ACC112 (cell line): ENCODE results near the gene LCN2.

Experiments used
- H2AFZ ChIP-seq: fragments of 200-600 bp; sonication (generic); one replicate; pipeline ENCODE4 v1.6.0; 2017; ENCODE audit warnings: antibody characterized with exemption, low read length; ENCODE audit not compliant: unreplicated experiment
- H3K27ac ChIP-seq: fragments of 200-600 bp; sonication (generic); 2 replicates; pipeline ENCODE4 v1.5.1; 2014; ENCODE audit warnings: low read depth, mild to moderate bottlenecking, antibody characterized with exemption, low read length, moderate library complexity
- H3K27me3 ChIP-seq: fragments of 200-600 bp; sonication (generic); 2 replicates; pipeline ENCODE4 v1.6.1; 2014; ENCODE audit warnings: mild to moderate bottlenecking, antibody characterized with exemption, low read length, moderate library complexity, mixed read lengths; ENCODE audit not compliant: insufficient read depth
- H3K36me3 ChIP-seq: fragments of 200-600 bp; sonication (generic); 2 replicates; pipeline ENCODE4 v1.6.1; 2016; ENCODE audit warnings: mild to moderate bottlenecking, antibody characterized with exemption, low read length, moderate library complexity, mixed read lengths; ENCODE audit not compliant: insufficient read depth
- H3K4me1 ChIP-seq: fragments of 200-600 bp; sonication (generic); one replicate; pipeline ENCODE4 v1.6.1; 2016; ENCODE audit warnings: low read length, mixed read lengths; ENCODE audit not compliant: insufficient read depth, unreplicated experiment, control insufficient read depth
- H3K4me3 ChIP-seq: fragments of 200-600 bp; sonication (generic); 2 replicates; pipeline ENCODE4 v1.5.1; 2014; ENCODE audit warnings: mild to moderate bottlenecking, low read depth, low read length
- H3K79me2 ChIP-seq: fragments of 200-600 bp; sonication (generic); one replicate; pipeline ENCODE4 v1.6.0; 2016; ENCODE audit warnings: low read length; ENCODE audit not compliant: control insufficient read depth, unreplicated experiment, insufficient read depth

LCN2 gene

DNA sequence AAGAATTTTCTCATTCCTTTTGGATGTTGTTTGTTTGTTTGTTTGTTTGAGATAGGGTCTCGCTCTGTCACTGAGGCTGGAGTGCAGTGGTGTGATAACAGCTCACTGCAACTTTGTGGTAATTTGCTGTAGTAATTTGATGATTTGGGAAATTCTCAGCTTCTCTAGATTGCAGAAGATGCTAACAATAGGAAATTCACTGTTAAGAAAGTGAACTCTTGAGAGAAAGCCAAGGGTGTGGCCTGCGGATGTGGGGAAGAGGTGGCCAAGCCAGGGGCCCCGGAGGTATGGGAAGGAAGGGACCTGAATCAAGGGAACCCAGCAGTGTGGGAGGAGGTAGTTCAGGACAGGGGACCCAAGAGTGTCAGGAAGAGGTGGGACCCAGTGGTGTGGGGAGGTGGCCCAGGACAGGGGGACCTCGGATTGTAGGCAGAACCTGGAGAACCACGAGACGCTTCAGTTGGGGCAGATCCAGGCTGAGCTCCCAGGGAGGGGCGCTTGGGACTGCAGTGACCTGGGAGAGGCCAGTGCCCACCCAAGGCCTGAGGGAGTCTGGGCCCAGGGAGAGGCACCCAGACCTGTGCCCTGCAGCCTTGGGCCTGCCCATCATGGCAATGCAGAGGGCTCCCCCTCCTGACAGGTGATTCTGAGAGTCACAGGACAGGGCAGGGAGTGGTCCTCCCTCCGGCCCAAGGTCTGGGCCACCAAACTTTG lies 5.6 kb upstream of the LCN2 start:
- H3K27ac ChIP-seq: no peak overlapping the region
- no peaks in the 10 kb centered on the region for H3K79me2 ChIP-seq
- no peaks in the 10 kb centered on the region for H3K36me3 ChIP-seq
- no peak overlapping the region for H3K4me3 ChIP-seq
- no peaks in the 10 kb centered on the region for H3K27me3 ChIP-seq
- no peaks in the 10 kb centered on the region for H3K4me1 ChIP-seq
- no peak overlapping the region for H2AFZ ChIP-seq

DNA sequence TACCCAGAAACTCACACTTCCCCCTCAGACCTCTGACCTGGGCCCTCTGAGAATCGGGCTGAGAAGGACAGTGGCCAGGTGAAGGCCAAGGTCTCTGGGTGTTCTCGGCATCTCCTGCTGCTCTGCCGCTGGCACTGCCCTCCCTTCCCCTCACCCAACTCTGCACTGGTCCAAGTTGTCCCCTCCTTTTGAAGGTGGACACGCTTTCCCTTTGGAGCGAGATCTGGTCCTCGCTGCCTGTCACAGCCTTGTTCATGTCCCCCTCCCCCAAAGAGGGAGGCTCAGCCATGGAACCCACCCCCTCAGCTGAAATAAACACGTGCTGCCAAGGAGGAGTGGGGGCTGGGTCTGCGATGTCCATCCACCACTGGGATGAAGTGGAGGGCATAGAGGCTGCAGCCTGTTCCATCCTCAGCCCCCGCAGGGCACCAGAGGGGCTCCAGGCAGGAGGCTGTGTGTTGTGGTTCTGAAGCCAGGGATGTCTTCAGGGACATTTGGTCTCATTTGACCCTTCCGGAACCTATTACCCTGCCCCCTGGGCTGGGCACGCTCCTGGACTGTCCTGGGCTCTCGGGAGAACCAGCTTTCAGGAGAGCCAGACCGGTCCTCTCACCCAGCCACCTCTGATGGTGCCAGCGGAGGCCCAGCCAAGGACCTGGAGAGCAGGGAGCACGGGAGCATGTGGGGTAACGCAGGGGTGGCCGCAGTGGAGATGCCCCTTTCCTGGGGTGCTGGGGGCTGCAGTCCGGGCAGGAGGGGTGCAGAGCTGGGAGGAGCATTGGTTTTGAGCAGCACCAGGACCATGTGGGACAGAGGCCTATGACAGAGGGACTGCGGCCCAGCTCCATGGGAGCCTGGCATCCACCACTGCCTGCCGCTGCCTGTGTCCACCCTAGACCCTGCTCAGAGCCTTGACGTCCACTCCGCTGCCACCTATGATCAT lies 4.7 kb upstream of the LCN2 start:
- no peaks in the 10 kb centered on the region for H3K79me2 ChIP-seq
- H3K4me1 ChIP-seq: no peaks in the 10 kb centered on the region
- H2AFZ ChIP-seq: no peak overlapping the region
- H3K4me3 ChIP-seq: no peak overlapping the region
- H3K36me3 ChIP-seq: no peaks in the 10 kb centered on the region
- H3K27ac ChIP-seq: no peak overlapping the region
- H3K27me3 ChIP-seq: no peaks in the 10 kb centered on the region

DNA sequence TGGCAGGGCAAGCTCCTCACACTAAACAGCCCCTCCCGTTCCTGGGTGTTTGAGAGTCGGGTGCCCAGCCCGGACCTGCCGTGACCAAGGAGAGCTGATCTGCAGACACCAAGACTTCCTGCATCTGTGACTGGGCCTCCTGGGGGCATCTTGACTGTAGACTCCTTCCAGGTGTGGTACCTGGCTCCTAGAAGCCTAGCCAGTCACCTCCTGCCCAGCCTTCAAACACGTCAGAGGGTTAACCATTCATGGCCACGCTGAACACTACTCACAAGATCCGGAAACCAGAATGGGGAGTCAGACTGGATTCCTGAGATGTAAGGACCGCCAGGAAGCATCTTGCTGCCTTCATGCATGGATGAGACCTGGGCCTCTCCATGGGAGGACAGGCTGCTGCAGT lies 3.7 kb upstream of the LCN2 start:
- no peaks in the 10 kb centered on the region for H3K36me3 ChIP-seq
- H3K27me3 ChIP-seq: no peaks in the 10 kb centered on the region
- no peak overlapping the region for H3K27ac ChIP-seq
- no peak overlapping the region for H2AFZ ChIP-seq
- H3K4me3 ChIP-seq: no peak overlapping the region
- no peaks in the 10 kb centered on the region for H3K79me2 ChIP-seq
- no peaks in the 10 kb centered on the region for H3K4me1 ChIP-seq

DNA sequence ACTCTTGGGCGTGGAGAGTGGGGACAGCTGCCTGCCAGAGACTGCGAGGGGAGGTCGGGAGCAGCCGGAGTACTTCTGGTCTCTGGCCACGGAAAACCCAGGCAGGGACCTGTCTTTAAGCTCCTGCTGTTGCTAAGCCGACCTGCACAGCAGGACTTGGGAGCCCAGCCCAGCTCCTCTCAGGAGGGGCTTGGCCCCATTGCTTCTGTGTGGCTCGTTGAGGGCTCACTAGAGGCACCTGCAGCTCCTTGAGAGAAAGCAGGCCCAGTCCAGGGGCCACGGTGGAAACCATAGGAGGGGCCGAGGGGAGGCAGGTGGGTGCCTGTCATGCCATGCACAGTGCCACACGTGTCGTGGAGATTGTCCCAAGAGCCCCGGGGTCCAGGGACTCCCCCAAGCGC lies 3.3 kb upstream of the LCN2 start:
- no peaks in the 10 kb centered on the region for H3K79me2 ChIP-seq
- no peak overlapping the region for H2AFZ ChIP-seq
- H3K27me3 ChIP-seq: no peaks in the 10 kb centered on the region
- no peak overlapping the region for H3K4me3 ChIP-seq
- H3K4me1 ChIP-seq: no peaks in the 10 kb centered on the region
- H3K27ac ChIP-seq: no peak overlapping the region
- H3K36me3 ChIP-seq: no peaks in the 10 kb centered on the region

DNA sequence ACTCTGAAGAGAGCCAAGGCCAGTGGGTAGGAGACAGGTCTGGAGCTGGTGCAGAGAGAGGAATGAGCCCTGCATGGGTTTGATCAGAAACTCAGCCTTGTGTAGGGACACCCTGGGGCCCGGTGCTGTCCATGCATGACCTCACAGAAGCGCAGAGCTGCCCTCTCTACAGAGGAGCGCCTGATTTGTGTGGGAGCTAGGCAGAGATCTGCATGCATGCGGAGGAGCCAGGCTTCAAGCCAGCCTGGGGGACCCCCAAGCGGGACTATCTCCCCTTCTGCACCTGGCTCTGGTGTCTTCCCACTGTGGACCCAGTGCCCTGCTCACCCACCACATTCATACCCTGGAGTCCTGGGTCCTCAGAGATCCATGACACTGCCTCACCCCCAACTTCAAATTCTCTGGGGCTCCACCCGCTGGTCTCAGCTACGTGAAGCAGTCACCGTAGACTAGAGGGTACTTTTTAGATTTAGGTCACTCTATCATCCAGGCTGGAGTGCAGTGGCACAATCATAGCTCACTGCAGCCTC lies 2.6 kb upstream of the LCN2 start:
- H2AFZ ChIP-seq: no peak overlapping the region
- H3K36me3 ChIP-seq: no peaks in the 10 kb centered on the region
- H3K27me3 ChIP-seq: no peaks in the 10 kb centered on the region
- no peak overlapping the region for H3K27ac ChIP-seq
- no peak overlapping the region for H3K4me3 ChIP-seq
- H3K4me1 ChIP-seq: no peaks in the 10 kb centered on the region
- H3K79me2 ChIP-seq: no peaks in the 10 kb centered on the region

DNA sequence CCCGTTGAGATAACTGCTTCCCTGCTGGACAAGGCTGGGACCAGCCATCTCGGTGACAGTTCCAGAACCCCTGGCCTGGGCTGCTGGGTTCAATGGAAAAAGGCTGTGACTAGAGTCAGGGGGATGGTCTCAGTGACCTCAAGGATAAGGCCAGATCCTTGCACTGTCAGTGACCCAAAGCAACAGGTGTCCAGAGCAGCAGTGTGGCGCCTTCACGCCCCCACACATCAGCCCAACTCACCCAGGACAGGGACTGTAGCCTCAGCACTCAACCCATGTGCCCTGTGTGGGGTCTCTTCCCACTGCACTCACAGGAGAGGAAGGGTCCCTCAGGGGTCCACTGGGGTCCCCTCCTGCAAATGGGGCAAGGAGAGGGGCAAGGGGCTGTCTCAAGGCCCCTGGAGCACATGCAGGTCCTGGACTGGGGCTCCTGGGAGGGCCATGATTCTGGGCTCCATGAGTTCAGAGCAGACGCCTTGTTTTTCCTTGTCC lies 698 bp upstream of the LCN2 start:
- Histone ChIP-seq H3K4me3 (no peak overlapping the region), H3K79me2 (no peaks in the 10 kb centered on the region), H3K27me3 (no peaks in the 10 kb centered on the region), H2AFZ (no peak overlapping the region), H3K27ac (no peak overlapping the region), H3K4me1 (no peaks in the 10 kb centered on the region), H3K36me3 (no peaks in the 10 kb centered on the region)

DNA sequence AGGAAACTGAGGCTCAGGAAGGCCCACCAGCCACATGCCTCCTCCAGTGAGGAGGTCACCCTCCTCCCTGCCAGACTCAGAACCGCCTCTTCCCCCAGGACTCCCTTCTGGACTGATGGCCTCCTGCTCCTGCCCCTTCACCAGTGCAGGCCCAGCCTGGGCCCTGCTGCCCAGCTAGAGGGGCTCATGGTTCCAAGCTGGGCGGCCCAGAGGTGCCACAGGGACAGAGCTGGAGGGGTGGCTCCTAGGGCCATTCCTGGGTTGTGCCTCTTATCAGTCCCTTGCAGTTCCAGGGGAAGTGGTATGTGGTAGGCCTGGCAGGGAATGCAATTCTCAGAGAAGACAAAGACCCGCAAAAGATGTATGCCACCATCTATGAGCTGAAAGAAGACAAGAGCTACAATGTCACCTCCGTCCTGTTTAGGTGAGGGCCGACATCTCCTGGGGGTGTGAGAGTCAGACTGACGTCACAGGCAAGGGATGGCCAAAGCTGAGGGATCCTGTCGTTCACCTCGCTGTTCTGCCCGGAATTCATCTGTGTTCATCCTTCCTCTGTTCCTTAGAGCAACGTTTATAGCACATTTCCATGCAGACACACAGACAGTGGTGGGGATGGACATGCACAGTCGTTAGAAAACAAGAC lies 819 bp downstream of the LCN2 start:
- Histone ChIP-seq H3K4me1 (no peaks in the 10 kb centered on the region), H3K79me2 (no peaks in the 10 kb centered on the region), H2AFZ (no peak overlapping the region), H3K36me3 (no peaks in the 10 kb centered on the region), H3K4me3 (no peak overlapping the region), H3K27me3 (no peaks in the 10 kb centered on the region), H3K27ac (no peak overlapping the region)

DNA sequence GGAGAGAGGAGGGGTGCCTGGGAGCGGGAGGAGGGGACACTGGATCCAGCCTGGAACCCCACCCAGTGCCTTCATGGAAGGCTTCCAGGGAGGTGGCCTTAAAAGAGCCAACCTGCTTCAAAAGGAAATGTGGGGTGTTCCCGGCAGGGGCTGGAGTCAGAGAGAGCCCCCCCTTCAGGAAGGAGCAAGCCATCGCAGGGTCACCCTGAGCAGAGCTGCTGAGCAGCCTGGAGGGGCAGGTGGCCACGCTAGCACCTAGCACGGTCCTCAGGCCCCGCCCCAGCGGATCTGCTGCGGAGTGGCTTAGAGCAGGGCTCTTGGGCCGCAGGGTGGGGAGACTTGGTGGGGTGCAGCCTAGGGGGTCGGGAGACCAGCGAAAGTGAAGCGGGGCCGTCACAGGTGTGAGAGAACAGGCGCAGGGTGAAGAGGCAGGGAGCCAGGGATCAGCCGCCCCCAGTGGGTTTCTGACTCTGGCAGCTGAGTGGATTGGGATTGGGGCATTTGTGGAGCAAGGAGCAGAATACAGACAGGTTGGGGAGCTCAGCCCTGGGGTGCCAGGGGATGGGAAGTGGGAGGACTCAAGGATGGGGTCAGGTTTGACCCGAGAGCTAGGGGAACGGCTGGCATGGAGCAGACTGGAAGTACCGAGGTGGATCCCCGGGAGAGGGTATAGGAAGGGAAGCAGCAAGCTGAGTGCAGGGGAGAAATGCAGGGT lies 1.5 kb downstream of the LCN2 start:
- H3K4me3 ChIP-seq: no peak overlapping the region
- H3K27ac ChIP-seq: no peak overlapping the region
- H3K36me3 ChIP-seq: no peaks in the 10 kb centered on the region
- H3K79me2 ChIP-seq: no peaks in the 10 kb centered on the region
- no peaks in the 10 kb centered on the region for H3K27me3 ChIP-seq
- no peaks in the 10 kb centered on the region for H3K4me1 ChIP-seq
- H2AFZ ChIP-seq: no peak overlapping the region

DNA sequence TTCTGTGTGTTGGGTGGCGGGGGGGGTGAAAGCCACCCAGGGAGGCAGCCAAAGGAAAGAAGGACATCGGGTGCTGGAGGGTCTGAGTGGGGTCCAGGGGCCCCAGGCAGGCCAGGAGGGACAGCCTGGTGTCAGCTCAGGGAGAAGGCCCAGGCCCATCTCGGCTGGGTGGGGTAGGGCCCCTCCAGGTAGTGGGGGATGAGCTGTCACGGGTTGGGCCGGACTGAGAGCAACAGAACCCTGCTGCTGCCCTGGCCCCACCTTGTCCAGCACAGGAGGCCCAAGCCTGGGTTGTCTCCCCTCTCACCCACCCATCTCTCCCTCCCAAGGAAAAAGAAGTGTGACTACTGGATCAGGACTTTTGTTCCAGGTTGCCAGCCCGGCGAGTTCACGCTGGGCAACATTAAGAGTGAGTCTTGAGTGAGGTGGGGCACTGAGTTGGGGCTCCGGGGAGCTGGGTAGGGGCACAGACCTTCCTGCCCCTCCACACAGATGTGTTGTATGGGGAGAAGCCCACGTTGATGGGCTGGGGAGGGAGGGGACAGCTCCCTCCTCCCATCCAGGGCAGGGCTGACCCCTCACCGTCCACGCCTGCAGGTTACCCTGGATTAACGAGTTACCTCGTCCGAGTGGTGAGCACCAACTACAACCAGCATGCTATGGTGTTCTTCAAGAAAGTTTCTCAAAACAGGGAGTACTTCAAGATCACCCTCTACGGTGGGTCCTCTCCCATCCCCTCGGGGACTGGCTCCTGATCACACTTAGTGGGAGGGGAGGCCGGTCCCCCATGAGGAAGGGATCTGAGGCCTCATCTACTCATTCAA lies 2.3 kb downstream of the LCN2 start:
- Histone ChIP-seq H3K4me1 (no peaks in the 10 kb centered on the region), H3K27ac (no peak overlapping the region)

More for the DNA sequence above, 2.3 kb downstream of the LCN2 start:
- Histone ChIP-seq H2AFZ (no peak overlapping the region), H3K27me3 (no peaks in the 10 kb centered on the region), H3K4me3 (no peak overlapping the region), H3K79me2 (no peaks in the 10 kb centered on the region), H3K36me3 (no peaks in the 10 kb centered on the region)
